ENCODE measurements around the gene DYDC1.

Gene DYDC1

GRCh38 chr10:80356563-80356988, at the start of gene DYDC1, which contains the start of gene DYDC2:
Gene DYDC1 (minus strand): TSS chr10:80356755. CDS start chr10:80352601, 4,154 bp downstream.
Gene DYDC2 (plus strand): TSS chr10:80356781. CDS start chr10:80362444, 5,663 bp downstream.
- TF ChIP-seq GATA3 (IDR thresholded peaks at IDR 0.05; ENCODE audit: low read depth, low read length) (no peak), GATA2 (IDR thresholded peaks at IDR 0.05; ENCODE audit: low read depth, low read length) (no peak)

- TF ChIP-seq GATA3 (IDR thresholded peaks at IDR 0.05; ENCODE audit: low read depth, low read length): no peak
Observed at GRCh38 chr10:80406204-80406603, 49.6 kb upstream of the DYDC1 start.

DNA sequence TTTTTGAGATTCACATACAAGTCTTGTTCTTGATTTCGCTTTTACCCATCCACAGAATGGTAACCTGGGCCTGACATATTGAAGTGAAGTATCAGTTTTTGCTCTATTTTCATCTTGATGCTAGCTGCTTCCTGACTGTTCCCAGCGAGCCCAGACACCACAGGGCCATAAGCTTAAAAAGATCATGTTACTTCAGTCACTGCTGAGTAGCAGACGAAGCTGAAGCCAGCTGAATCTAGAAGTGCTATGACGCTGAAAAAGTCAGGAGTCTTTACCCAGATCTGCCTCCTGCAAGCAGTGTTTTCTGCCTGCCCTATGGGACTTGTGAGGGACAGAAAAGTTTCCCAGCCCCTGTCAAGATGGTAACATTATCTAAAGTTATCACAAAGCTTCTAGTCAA, 49.1 kb upstream of the DYDC1 start:
- no peak for TF ChIP-seq GATA3 (IDR thresholded peaks at IDR 0.05; ENCODE audit: low read depth, low read length)
- no peak for TF ChIP-seq GATA2 (IDR thresholded peaks at IDR 0.05; ENCODE audit: low read depth, low read length)

GRCh38 chr10:80405035-80405434, 48.5 kb upstream of the DYDC1 start:
- no peak for TF ChIP-seq GATA2 (IDR thresholded peaks at IDR 0.05; ENCODE audit: low read depth, low read length)
- TF ChIP-seq GATA3 (IDR thresholded peaks at IDR 0.05; ENCODE audit: low read depth, low read length): no peak

DNA sequence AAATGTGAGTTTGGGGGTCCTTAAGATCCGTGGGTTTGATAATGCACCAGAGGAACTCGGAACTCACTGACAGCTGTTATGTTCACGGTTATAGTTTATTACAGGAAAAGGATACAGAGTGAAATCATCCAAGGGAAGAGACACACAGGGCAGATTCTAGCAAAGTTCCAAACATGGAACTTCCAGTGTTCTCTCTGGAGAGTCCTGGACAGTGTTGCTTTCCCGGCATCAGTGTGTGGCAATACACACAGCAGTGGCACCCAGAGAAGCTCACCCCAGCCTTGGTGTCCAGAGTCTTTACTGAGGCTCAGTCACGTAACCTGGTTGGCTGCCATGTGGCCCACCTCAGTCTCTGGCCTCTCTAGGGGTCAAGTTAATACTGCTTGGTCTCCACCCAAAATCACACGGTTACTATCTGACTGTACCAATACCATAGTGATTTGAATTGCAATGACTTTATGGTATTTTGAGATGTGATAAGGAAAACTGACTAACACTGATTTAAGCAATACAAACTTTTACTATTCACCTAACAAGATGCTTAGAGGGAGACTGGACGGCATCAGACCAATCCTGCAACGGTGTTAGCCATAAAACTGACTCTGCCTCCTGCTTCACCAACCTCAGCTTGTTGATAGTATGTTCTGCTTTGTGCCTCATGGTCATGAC, 43.7 kb upstream of the DYDC1 start:
- TF ChIP-seq GATA2 (IDR thresholded peaks at IDR 0.05; ENCODE audit: low read depth, low read length) (no peak), GATA3 (IDR thresholded peaks at IDR 0.05; ENCODE audit: low read depth, low read length) (no peak)

DNA sequence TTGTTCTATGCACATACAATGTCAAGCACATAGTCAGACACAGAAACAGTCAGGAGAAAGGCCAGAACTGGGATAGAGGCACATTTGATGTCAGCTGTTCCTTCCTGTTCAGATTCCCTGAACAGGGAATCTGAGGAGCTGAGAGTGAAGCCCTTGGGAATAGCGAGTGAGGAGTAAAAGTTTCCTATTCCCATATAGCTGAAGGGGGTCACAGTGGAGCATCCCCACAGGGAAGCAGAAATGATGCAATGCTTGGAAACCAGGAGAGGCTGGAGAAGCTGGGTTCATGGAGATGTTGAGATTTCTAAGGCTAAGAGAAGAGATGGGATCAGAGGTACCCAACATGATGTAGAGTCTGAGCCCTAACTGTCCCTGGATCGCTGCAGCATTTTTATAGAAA, 40.5 kb upstream of the DYDC1 start:
- no peak for TF ChIP-seq GATA3 (IDR thresholded peaks at IDR 0.05; ENCODE audit: low read depth, low read length)
- TF ChIP-seq GATA2 (IDR thresholded peaks at IDR 0.05; ENCODE audit: low read depth, low read length): no peak

DNA sequence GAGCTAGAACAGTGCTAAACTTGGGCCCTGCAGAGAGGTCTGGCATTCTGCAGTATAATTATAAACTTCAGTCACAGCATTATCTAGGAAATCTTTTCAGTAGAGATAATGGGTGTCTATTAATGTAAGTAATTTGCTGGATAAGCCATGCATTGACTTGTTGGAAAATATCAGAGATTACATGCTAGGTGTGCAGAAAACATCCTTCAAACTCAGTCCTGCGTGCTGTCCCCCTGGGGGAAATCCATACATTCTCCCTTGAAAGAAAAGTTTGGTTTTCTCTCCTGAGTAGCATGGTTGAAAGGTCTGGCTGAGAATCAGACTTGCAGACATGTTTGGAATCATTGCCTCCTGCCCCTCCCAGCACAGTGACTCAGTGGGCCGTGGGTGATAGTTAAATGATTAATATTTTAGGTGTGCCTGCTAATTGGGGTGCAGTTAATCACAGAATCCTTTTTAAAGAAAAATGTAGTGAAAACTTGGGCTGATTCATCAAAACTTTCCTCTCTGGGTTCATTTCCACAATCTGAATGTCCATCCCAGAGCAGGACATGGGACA, 37.9 kb upstream of the DYDC1 start:
- TF ChIP-seq GATA2 (IDR thresholded peaks at IDR 0.05; ENCODE audit: low read depth, low read length): peak; percentile 14; the same call in 1 of the 2 replicates
- TF ChIP-seq GATA3 (IDR thresholded peaks at IDR 0.05; ENCODE audit: low read depth, low read length): 0 out of 2 replicates have a peak, but pooled peaks have one; percentile 32

DNA sequence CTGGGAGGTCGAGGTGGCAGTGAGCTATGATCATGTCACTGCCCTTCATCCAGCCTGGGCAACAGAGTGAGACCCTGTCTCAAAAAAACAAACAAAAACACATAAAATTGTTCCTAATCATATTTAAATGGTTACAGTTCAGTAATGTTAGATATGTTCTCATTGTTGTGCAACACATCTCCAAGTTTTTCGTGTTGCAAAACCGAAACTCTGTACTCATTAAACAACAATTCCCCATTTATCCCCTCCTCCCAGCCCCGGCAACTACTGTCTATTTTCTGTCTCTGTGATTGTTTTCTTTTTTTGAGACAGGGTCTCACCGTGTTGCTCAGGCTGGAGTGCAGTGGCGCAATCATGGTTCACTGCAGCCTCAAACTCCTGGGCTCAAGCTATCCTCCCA, 35.7 kb upstream of the DYDC1 start:
- TF ChIP-seq GATA3 (IDR thresholded peaks at IDR 0.05; ENCODE audit: low read depth, low read length) (no peak), GATA2 (IDR thresholded peaks at IDR 0.05; ENCODE audit: low read depth, low read length) (no peak)

DNA sequence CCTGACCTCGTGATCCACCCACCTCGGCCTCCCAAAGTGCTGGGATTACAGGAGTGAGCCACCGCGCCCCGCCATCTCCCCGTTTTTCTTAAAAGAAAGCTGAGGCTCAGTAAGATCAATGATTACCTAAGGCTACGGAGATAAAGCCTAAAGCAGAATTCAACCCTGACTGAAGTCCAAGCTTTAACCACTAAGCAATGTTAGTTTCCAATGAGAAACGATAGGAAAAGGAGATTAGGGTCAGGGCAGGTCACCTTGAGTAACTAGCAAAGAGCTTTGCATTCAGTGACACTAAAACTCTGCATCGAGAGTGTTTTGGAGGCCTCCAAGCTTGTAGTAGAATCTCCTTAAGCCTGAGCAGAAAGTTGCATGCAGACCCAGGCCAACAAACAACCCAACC, 34.2 kb upstream of the DYDC1 start:
- TF ChIP-seq GATA2 (IDR thresholded peaks at IDR 0.05; ENCODE audit: low read depth, low read length) (no peak), GATA3 (IDR thresholded peaks at IDR 0.05; ENCODE audit: low read depth, low read length) (no peak)

DNA sequence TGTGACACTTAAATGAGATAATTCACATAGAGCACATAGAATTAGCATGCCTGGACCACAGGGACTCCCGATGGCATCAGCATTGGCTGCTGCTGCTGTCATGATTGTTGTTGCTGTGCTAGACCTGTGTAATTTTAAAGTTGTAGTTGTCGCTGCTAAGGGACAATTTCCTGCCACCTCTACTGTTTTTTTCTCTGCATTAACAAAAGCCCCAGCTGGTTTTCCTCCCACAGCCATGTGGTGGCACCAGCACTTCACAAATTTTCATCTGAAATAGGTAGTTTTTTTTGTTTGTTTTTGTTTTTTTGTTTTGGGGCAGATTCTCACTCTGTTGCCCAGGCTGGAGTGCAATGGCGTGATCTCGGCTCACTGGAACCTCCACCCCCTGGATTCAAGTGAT, 26.4 kb upstream of the DYDC1 start:
- TF ChIP-seq GATA2 (IDR thresholded peaks at IDR 0.05; ENCODE audit: low read depth, low read length) (no peak), GATA3 (IDR thresholded peaks at IDR 0.05; ENCODE audit: low read depth, low read length) (no peak)

- no peak for TF ChIP-seq GATA3 (IDR thresholded peaks at IDR 0.05; ENCODE audit: low read depth, low read length)
Observed at GRCh38 chr10:80380185-80380584, 23.6 kb upstream of the DYDC1 start.

DNA sequence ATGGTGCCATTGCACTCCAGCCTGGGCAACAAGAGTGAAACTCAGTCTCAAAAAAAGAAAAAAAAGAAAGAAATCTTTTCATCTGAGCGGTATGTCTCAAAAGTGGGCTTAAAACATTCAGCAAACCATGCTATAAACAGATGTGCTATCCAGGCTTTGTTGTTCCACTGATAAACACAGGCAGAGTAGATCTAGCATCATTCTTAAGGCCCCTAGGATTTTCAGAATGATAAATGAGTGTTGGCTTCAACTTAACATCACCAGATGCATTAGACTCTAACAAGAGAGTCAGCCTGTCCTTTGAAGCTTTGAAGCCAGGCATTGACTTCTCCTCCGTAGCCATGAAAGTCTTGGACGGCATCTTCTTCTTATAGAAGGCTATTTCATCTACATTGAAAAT, 23.1 kb upstream of the DYDC1 start:
- TF ChIP-seq GATA3 (IDR thresholded peaks at IDR 0.05; ENCODE audit: low read depth, low read length) (no peak), GATA2 (IDR thresholded peaks at IDR 0.05; ENCODE audit: low read depth, low read length) (no peak)

- TF ChIP-seq GATA3 (IDR thresholded peaks at IDR 0.05; ENCODE audit: low read depth, low read length): no peak
- no peak for TF ChIP-seq GATA2 (IDR thresholded peaks at IDR 0.05; ENCODE audit: low read depth, low read length)
Observed at GRCh38 chr10:80373502-80373901, 16.9 kb upstream of the DYDC1 start.

DNA sequence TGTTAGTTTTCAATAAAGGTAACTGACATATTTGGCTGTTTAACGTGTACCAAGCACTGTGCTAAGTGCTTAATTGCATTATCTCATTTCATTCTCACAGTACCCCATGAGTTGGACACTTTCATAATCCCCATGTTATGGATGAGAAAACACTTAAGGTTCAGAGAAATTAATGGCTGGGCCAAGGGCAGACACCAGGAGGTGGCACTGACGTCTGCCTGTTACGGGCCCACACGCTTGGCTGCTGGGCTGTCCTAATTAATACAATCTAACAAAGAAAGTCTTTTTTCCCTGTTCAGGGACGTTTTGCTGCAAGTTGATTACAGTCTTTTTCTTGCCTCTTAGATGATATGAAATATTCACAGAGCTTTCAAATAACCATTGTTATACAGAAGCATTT, 16.1 kb upstream of the DYDC1 start:
- TF ChIP-seq GATA3 (IDR thresholded peaks at IDR 0.05; ENCODE audit: low read depth, low read length): no peak
- no peak for TF ChIP-seq GATA2 (IDR thresholded peaks at IDR 0.05; ENCODE audit: low read depth, low read length)

- no peak for TF ChIP-seq GATA3 (IDR thresholded peaks at IDR 0.05; ENCODE audit: low read depth, low read length)
- TF ChIP-seq GATA2 (IDR thresholded peaks at IDR 0.05; ENCODE audit: low read depth, low read length): no peak
Observed at GRCh38 chr10:80371467-80371866, 14.9 kb upstream of the DYDC1 start.
